Duodenal mucosa (tissue), 2 donors: ENCODE measurements around the gene DENND1A.

Experiments
- H3K27ac ChIP-seq: one replicate; pipeline ENCODE4 v1.7.0; 2013; ENCODE audit warnings: low read depth, low read length
- H3K27me3 ChIP-seq, 2 donors: one replicate each; pipeline ENCODE4 v1.7.0; 2013; ENCODE audit warnings: low read length in 2 of 2, control low read depth in 1 of 2; ENCODE audit not compliant: insufficient read depth in 2 of 2, control insufficient read depth in 1 of 2
- H3K36me3 ChIP-seq, 2 donors: one replicate each; pipeline ENCODE4 v1.7.0; 2013; ENCODE audit warnings: low read length in 2 of 2, control low read depth in 1 of 2; ENCODE audit not compliant: insufficient read depth in 2 of 2, control insufficient read depth in 1 of 2
- H3K4me1 ChIP-seq, 2 donors: one replicate each; pipeline ENCODE4 v1.7.0; 2013; ENCODE audit warnings: low read length in 2 of 2, control low read depth in 1 of 2; ENCODE audit not compliant: insufficient read depth in 2 of 2, control insufficient read depth in 1 of 2
- H3K4me3 ChIP-seq, 2 donors: one replicate each; pipeline ENCODE4 v1.7.0; 2013; ENCODE audit warnings: low read length in 2 of 2, low read depth in 1 of 2
- H3K9ac ChIP-seq, 2 donors: one replicate each; pipeline ENCODE4 v1.7.0; 2013; ENCODE audit warnings: low read length in 2 of 2, low read depth in 1 of 2
- H3K9me3 ChIP-seq, 2 donors: one replicate each; pipeline ENCODE4 v1.7.0; 2013; ENCODE audit warnings: low read length in 2 of 2, control low read depth in 1 of 2; ENCODE audit not compliant: control insufficient read depth in 1 of 2

The DENND1A gene

GRCh38 chr9:123389698-123390097 is 540.2 kb downstream of the DENND1A start:
- Histone ChIP-seq H3K36me3 (no peaks in the 10 kb centered on the region), H3K4me1 (no peaks in the 10 kb centered on the region), H3K9ac (no peak overlapping the region), H3K27me3 (no peaks in the 10 kb centered on the region), H3K27ac (no peak overlapping the region), H3K9me3 (no peaks in the 10 kb centered on the region), H3K4me3 (no peak overlapping the region)

- no peaks in the 10 kb centered on the region for H3K9me3 ChIP-seq
- no peaks in the 10 kb centered on the region for H3K27me3 ChIP-seq
- H3K4me3 ChIP-seq = no peak overlapping the region
- no peaks in the 10 kb centered on the region for H3K36me3 ChIP-seq
- H3K4me1 ChIP-seq = no peaks in the 10 kb centered on the region
- no peak overlapping the region for H3K9ac ChIP-seq
- H3K27ac ChIP-seq = no peak overlapping the region
These were observed 540.9 kb downstream of the DENND1A start for GRCh38 chr9:123389070-123389469.

DNA sequence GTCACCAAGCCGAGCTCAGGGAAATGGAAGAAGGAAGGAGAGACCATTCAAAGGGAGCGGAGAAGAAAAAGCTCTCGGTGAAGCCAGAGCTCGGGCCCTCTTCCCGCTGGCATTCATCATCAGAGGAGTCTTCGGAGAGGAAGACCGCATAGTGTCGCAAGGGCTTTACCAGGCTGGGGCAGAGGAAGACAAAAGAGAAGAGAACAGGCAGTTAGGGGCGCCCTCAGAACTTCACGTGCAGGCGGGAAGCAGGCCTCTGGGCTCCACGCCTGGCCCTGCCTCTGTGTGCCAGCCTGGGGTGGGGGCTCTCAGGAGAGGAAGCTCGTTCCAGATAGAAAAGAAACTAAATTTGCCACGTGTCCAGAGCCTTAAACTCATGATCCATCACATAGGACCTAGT is 542.2 kb downstream of the DENND1A start:
- H3K9me3 ChIP-seq = no peaks in the 10 kb centered on the region
- no peak overlapping the region for H3K9ac ChIP-seq
- H3K4me1 ChIP-seq = no peaks in the 10 kb centered on the region
- no peak overlapping the region for H3K27ac ChIP-seq
- no peaks in the 10 kb centered on the region for H3K27me3 ChIP-seq
- no peak overlapping the region for H3K4me3 ChIP-seq
- peaks cover 0 to 5% of the 10 kb centered on the region in 2 donors for H3K36me3 ChIP-seq

- H3K27me3 ChIP-seq = no peaks in the 10 kb centered on the region
- H3K4me3 ChIP-seq = no peak overlapping the region
- H3K4me1 ChIP-seq = no peaks in the 10 kb centered on the region
- no peak overlapping the region for H3K9ac ChIP-seq
- no peaks in the 10 kb centered on the region for H3K9me3 ChIP-seq
- H3K36me3 ChIP-seq = peaks cover 0 to 5% of the 10 kb centered on the region in 2 donors
- no peak overlapping the region for H3K27ac ChIP-seq
These were observed 546.3 kb downstream of the DENND1A start for GRCh38 chr9:123383512-123384170.

- Histone ChIP-seq H3K36me3 (peaks cover 0 to 5% of the 10 kb centered on the region in 2 donors), H3K9ac (no peak overlapping the region), H3K27ac (no peak overlapping the region), H3K27me3 (no peaks in the 10 kb centered on the region), H3K9me3 (no peaks in the 10 kb centered on the region), H3K4me1 (no peaks in the 10 kb centered on the region), H3K4me3 (no peak overlapping the region)
These were observed 547.0 kb downstream of the DENND1A start for GRCh38 chr9:123382653-123383511.

DNA sequence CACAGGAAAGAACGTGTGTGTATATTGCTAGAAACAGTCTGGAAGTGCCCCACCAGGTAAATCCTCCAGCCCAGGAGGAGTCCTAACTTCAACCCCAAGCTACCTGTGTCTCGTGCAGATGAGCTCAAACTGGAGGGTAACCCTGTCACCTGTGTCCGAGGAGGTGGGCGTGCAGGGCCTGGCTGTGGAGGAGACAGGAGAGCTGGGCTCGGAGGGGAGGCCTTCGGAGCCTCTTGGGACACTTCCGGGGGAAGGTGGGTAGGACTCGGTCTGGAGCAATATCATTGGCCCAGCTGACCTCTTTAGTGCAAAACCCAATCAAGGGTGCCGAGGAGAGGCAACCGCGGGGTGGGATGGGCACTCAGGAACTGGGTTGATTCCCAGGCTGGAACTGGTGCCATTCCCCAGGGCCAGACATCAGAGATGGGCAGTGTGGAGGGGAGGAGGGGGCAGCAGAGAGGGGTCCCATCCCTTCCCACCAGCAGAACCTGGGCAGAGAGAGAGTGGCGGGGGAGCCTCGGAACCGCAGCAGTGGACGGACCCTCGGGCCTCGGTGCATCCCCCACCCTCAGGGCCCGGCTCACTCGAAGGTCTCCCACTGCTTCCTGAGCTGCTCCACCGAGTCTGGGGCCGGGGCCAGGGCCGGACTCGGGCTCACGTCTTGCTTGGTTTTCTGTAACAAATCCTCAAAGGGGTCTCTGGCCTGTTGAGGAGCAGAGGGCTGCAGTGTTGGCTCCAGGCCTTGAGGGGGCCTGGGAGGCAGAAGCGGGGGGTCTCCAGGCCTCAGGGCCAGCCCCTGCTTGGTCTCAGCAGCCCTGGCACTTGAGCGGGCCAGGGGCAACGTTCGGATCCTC is 548.8 kb downstream of the DENND1A start:
- Histone ChIP-seq H3K4me1 (peaks cover 12 to 16% of the 10 kb centered on the region in 2 donors), H3K9me3 (no peaks in the 10 kb centered on the region), H3K27ac (no peak overlapping the region), H3K36me3 (peaks cover 0 to 5% of the 10 kb centered on the region in 2 donors), H3K4me3 (no peak overlapping the region), H3K9ac (no peak overlapping the region), H3K27me3 (no peaks in the 10 kb centered on the region)

GRCh38 chr9:123378956-123379660 is 550.8 kb downstream of the DENND1A start:
- no peak overlapping the region for H3K4me3 ChIP-seq
- H3K36me3 ChIP-seq = peaks cover 0 to 5% of the 10 kb centered on the region in 2 donors
- H3K27ac ChIP-seq = no peak overlapping the region
- H3K4me1 ChIP-seq = peaks cover 21 to 30% of the 10 kb centered on the region in 2 donors
- H3K9me3 ChIP-seq = no peaks in the 10 kb centered on the region
- no peak overlapping the region for H3K9ac ChIP-seq
- peaks cover 7 to 10% of the 10 kb centered on the region in 2 donors for H3K27me3 ChIP-seq

DNA sequence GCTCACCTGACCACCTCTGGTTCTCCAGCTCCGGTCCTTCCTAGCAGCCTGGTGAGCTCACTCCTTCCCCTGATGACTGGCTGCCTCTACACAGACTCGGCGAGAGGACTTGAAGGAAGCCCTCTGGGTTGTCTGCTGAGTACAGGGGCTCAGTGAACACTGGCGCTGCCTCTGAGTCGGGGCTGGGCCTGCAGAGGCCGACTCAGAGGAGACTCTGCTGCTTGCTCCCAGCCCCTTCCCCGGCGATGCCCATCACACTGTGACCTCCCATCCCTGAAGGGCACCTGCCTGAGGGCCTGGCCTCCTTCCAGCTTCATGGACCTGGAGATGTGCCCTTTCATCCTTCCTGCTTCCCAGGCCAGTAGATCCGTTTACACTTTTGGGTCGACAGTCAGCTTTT is 551.9 kb downstream of the DENND1A start:
- Histone ChIP-seq H3K9me3 (no peaks in the 10 kb centered on the region), H3K9ac (no peak overlapping the region), H3K36me3 (no peaks in the 10 kb centered on the region), H3K4me1 (peaks cover 21 to 30% of the 10 kb centered on the region in 2 donors), H3K4me3 (no peak overlapping the region), H3K27ac (no peak overlapping the region), H3K27me3 (peaks cover 12 to 16% of the 10 kb centered on the region in 2 donors)

- H3K27ac ChIP-seq = no peak overlapping the region
- peaks cover 21 to 30% of the 10 kb centered on the region in 2 donors for H3K4me1 ChIP-seq
- no peaks in the 10 kb centered on the region for H3K9me3 ChIP-seq
- no peak overlapping the region for H3K9ac ChIP-seq
- H3K4me3 ChIP-seq = no peak overlapping the region
- no peaks in the 10 kb centered on the region for H3K36me3 ChIP-seq
- peaks cover 18 to 23% of the 10 kb centered on the region in 2 donors for H3K27me3 ChIP-seq
These were observed 552.5 kb downstream of the DENND1A start for GRCh38 chr9:123377211-123377971.
